ENCODE results near the gene CACNA2D4. TPM values are rescaled to one million over a fixed set of nuclear protein-coding genes. Genes with fewer than 3 reads are reported as not detected.
"Not testable (repeated sequence)": the region's sequence is repeated elsewhere in the genome, so short reads cannot be mapped to it uniquely, and the experiment has no call there.

CACNA2D4 gene
- total RNA-seq, 1 donor from 2014 or later, result 0.58 TPM

DNA sequence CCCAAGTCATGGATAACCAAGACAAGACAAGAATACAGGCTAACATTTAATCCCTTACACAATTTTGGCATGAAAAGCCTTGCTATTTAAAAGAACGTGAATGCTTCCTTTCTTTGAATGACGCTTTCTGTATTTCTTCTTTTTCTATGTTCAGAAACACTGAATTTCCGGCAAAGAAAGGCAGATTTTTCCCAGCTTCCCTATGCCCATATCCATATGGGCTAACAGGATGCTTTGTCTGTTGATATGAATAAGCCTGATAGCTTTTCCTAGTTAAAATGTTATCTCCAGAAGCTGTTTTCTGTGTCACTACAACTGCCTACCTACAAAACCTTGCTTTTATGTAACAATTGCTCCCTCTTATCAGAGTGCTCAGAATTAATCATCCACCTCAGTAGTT lies 38.3 kb upstream of the CACNA2D4 start:
- Histone ChIP-seq H3K27me3 (ENCODE audit: control insufficient read depth, insufficient read depth, low read length) (no peaks in the 10 kb centered on the region), H3K36me3 (ENCODE audit: control insufficient read depth, insufficient read depth, low read length) (no peaks in the 10 kb centered on the region), H3K4me3 (ENCODE audit: low read depth, low read length) (no peak overlapping the region)
- TF ChIP-seq, protein P1, sequence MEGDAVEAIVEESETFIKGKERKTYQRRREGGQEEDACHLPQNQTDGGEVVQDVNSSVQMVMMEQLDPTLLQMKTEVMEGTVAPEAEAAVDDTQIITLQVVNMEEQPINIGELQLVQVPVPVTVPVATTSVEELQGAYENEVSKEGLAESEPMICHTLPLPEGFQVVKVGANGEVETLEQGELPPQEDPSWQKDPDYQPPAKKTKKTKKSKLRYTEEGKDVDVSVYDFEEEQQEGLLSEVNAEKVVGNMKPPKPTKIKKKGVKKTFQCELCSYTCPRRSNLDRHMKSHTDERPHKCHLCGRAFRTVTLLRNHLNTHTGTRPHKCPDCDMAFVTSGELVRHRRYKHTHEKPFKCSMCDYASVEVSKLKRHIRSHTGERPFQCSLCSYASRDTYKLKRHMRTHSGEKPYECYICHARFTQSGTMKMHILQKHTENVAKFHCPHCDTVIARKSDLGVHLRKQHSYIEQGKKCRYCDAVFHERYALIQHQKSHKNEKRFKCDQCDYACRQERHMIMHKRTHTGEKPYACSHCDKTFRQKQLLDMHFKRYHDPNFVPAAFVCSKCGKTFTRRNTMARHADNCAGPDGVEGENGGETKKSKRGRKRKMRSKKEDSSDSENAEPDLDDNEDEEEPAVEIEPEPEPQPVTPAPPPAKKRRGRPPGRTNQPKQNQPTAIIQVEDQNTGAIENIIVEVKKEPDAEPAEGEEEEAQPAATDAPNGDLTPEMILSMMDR (IDR thresholded peaks at IDR 0.05; ENCODE audit: insufficient read depth, low read length, poor library complexity, severe bottlenecking), result no peak
- DNase-seq (ENCODE audit: low read depth), result no peak

DNA sequence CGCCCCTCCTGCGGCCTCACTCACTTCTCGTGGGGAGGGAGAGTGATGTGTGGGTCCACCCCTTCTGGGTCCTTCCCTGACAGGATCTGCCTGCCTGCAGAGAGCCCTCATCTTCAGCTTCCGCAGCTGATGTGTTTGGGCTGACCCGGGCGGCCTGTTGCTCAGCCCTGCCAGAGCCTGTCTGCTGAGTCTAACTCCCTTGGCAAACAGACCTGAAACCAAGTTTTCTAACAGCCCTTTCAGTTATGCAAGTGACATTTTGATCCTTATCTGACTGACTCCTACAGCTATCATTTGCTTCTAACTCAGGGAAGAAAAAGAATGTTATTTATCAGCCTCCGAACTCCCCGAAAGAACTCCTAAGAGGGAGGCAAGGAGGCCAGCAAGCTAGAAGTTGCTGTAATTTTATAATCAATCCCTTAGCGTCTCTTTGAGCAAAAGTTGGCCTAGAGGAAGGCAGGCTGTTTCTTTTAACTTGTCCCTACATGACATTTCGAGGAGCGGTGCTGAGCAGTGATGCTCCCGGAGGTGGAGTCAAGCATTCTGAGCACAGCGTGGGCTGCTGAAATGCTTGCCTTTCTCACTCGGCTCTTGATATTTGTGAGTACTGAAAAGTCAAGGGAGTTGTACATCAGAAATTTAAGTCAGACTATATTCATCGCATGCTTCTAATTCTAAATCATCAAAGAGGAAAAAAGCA lies 31.5 kb upstream of the CACNA2D4 start:
- H3K36me3 ChIP-seq (ENCODE audit: control insufficient read depth, insufficient read depth, low read length), result peaks cover 2% of the 10 kb centered on the region
- DNase-seq (ENCODE audit: low read depth), result no peak
- TF ChIP-seq, protein P1 (IDR thresholded peaks at IDR 0.05; ENCODE audit: insufficient read depth, low read length, poor library complexity, severe bottlenecking), result no peak
- H3K27me3 ChIP-seq (ENCODE audit: control insufficient read depth, insufficient read depth, low read length), result no peaks in the 10 kb centered on the region
- no peak overlapping the region for H3K4me3 ChIP-seq (ENCODE audit: low read depth, low read length)

DNA sequence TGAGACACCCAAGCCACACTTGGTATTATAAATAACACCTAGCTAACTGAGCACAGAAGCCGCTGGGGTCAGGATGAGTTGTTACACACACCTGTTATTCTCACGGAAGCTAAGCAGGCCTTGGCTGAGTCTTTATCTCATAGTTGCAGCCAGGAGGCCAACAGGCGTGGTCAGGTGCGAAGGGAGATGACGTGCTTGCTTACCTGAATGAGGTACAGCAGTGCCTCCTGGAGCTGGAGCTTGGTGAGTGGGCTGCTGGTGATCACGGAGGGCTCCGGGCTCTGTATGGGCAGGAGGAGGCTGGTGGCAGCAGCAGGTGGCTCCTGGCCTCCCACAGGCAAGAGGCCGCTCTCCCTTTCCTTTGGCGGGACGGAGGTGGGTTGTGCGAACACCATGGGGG lies 30.4 kb upstream of the CACNA2D4 start:
- no peak overlapping the region for H3K4me3 ChIP-seq (ENCODE audit: low read depth, low read length)
- TF ChIP-seq, protein P1 (IDR thresholded peaks at IDR 0.05; ENCODE audit: insufficient read depth, low read length, poor library complexity, severe bottlenecking), result no peak
- H3K27me3 ChIP-seq (ENCODE audit: control insufficient read depth, insufficient read depth, low read length), result no peaks in the 10 kb centered on the region

DNA sequence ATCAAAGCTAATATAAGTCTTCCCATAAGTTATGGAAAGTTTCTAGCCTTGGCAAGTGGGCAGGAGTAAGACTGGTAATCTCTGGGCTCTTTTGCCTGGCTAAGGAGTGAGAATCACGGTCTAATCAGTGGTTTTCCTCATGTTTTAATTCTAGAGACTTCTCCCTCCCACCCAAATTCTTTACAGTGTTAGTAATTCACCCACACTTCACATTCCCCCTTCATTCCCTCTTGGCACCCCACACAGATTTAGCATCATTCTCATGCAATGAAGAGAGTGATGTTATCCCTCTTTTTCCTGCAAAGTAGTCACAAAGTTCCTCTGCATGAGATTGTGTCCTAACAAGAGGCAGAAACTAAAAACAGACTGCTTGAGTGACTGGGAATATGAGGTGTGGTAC lies 28.6 kb upstream of the CACNA2D4 start:
- H3K27me3 ChIP-seq (ENCODE audit: control insufficient read depth, insufficient read depth, low read length), result no peaks in the 10 kb centered on the region
- TF ChIP-seq, protein P1 (IDR thresholded peaks at IDR 0.05; ENCODE audit: insufficient read depth, low read length, poor library complexity, severe bottlenecking), result no peak
- H3K36me3 ChIP-seq (ENCODE audit: control insufficient read depth, insufficient read depth, low read length), result peaks cover 2% of the 10 kb centered on the region
- no peak overlapping the region for H3K4me3 ChIP-seq (ENCODE audit: low read depth, low read length)
- DNase-seq (ENCODE audit: low read depth), result no peak

More for the DNA sequence above, 30.4 kb upstream of the CACNA2D4 start:
- H3K36me3 ChIP-seq (ENCODE audit: control insufficient read depth, insufficient read depth, low read length), result peaks cover 2% of the 10 kb centered on the region
- no peak for DNase-seq (ENCODE audit: low read depth)

DNA sequence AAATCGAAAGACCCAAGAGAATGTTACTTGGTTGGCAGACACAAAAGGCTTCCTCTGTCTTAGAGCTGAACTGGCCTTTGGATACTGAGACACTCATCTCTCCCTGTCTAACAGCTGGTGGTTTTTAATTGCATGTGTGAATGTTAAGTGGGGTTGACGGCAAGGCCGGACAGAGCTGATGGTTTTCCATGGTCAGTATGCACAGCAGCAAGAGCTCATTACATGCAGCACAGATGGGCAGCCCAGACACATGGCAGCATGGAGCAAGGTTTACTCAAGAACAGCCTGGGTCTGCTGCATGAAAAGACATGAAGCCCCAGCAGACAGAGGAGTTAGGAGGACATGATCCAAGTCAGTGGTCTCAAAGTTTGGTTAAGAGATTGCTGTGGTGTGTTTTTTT lies 27.8 kb upstream of the CACNA2D4 start:
- DNase-seq (ENCODE audit: low read depth), result no peak
- H3K4me3 ChIP-seq (ENCODE audit: low read depth, low read length), result no peak overlapping the region

DNA sequence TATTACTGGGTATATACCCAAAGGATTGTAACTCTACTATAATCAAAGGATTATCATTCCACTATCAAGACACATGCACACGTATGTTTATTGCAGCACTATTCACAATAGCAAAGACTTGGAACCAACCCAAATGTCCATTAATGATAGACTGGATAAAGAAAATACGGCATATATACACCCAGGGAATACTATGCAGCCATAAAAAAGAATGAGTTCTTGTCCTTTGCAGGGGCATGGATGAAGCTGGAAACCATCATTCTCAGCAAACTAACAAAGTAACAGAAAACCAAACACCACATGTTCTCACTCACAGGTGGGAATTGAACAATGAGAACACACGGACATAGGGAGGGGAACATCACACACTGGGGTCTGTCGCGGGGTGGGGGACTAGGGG lies 27.1 kb upstream of the CACNA2D4 start:
- H3K4me3 ChIP-seq (ENCODE audit: low read depth, low read length); DNase-seq (ENCODE audit: low read depth); H3K36me3 ChIP-seq (ENCODE audit: control insufficient read depth, insufficient read depth, low read length); H3K27me3 ChIP-seq (ENCODE audit: control insufficient read depth, insufficient read depth, low read length): not testable (repeated sequence)

More for the DNA sequence above, 27.8 kb upstream of the CACNA2D4 start:
- TF ChIP-seq, protein P1 (IDR thresholded peaks at IDR 0.05; ENCODE audit: insufficient read depth, low read length, poor library complexity, severe bottlenecking), result no peak
- Histone ChIP-seq H3K36me3 (ENCODE audit: control insufficient read depth, insufficient read depth, low read length) (peaks cover 2% of the 10 kb centered on the region), H3K27me3 (ENCODE audit: control insufficient read depth, insufficient read depth, low read length) (no peaks in the 10 kb centered on the region)
